ENCODE measurements around the gene CYB5R4. TPM values are rescaled to one million over a fixed set of nuclear protein-coding genes. Genes with fewer than 3 reads are reported as not detected.

Gene CYB5R4
- polyA plus RNA-seq, 2 of the 4 experiments (the other 2 are of a cell fraction): 21.3 to 25.5 TPM

GRCh38 chr6:83976037-83976755, 116.7 kb downstream of the CYB5R4 start:
- ATAC-seq (no peak), DNase-seq (ENCODE audit: low read depth in 1 of 2, low spot score in 1 of 2) (no peak), FAIRE-seq (no peak)
- Histone ChIP-seq H3K9me3 (peaks cover 2% of the 10 kb centered on the region; the same call in 1 of the 3 replicates), H3K4me1 (no peaks in the 10 kb centered on the region), H3K4me3 (no peak overlapping the region), H3K27ac (no peak overlapping the region), H3K4me2 (no peak overlapping the region)
- ChIA-PET POLR2A (no interaction called here), CTCF (no interaction called here)
- WGBS (ENCODE audit: missing lambda C conversion rate): 81% methylated on average over 5 of the region's 5 CpGs
- TF ChIP-seq RCOR1 (IDR thresholded peaks at IDR 0.05; ENCODE audit: low read depth, low read length): no peak
- no peak for TF ChIP-seq ZNF302 (CRISPR knock-in tag; IDR thresholded peaks at IDR 0.05)
- no peak for TF ChIP-seq BCL3 (IDR thresholded peaks at IDR 0.05)
- no peak for TF ChIP-seq CHD4 (IDR thresholded peaks at IDR 0.05; ENCODE audit: borderline replicate concordance)
- no peak for TF ChIP-seq EP300 (IDR thresholded peaks at IDR 0.05)
- TF ChIP-seq CBX2 (IDR thresholded peaks at IDR 0.05; ENCODE audit: borderline replicate concordance, low read depth): no peak
- no peak for TF ChIP-seq HMGXB4 (CRISPR knock-in tag; IDR thresholded peaks at IDR 0.05; ENCODE audit: borderline replicate concordance)
- TF ChIP-seq PBX3 (IDR thresholded peaks at IDR 0.05): no peak
- no peak for TF ChIP-seq CTCF (IDR thresholded peaks at IDR 0.05)
- TF ChIP-seq JUNB (IDR thresholded peaks at IDR 0.05): no peak
- no peak for TF ChIP-seq ZC3H11A (IDR thresholded peaks at IDR 0.05)
- TF ChIP-seq HES2 (IDR thresholded peaks at IDR 0.05): no peak
- no peak for TF ChIP-seq HOXB5 (CRISPR knock-in tag; IDR thresholded peaks at IDR 0.05)
- no peak for TF ChIP-seq HDAC2 (IDR thresholded peaks at IDR 0.05)
- no peak for TF ChIP-seq JUN (IDR thresholded peaks at IDR 0.05)
- no peak for TF ChIP-seq USF2 (IDR thresholded peaks at IDR 0.05)
- no peak for TF ChIP-seq ESRRA (IDR thresholded peaks at IDR 0.05; ENCODE audit: borderline replicate concordance, low read length)
- TF ChIP-seq BHLHE40 (IDR thresholded peaks at IDR 0.05; ENCODE audit: low read depth, low read length): no peak
- TF ChIP-seq CEBPB (IDR thresholded peaks at IDR 0.05): no peak

GRCh38 chr6:83976871-83977270, 117.4 kb downstream of the CYB5R4 start:
- H3K27ac ChIP-seq: no peak overlapping the region
- no peaks in the 10 kb centered on the region for H3K4me1 ChIP-seq
- no peak for ATAC-seq
- POLR2A ChIA-PET: no interaction called here
- FAIRE-seq: no peak
- H3K4me2 ChIP-seq: no peak overlapping the region
- H3K4me3 ChIP-seq: no peak overlapping the region
- no peak for DNase-seq (ENCODE audit: low read depth in 1 of 2, low spot score in 1 of 2)
- peaks cover 2% of the 10 kb centered on the region; the same call in 1 of the 3 replicates for H3K9me3 ChIP-seq
- WGBS (ENCODE audit: missing lambda C conversion rate): 93% methylated on average over 8 of the region's 8 CpGs
- CTCF ChIA-PET: no interaction called here
- TF ChIP-seq EHF (CRISPR knock-in tag; IDR thresholded peaks at IDR 0.05) (no peak), POLR2A (IDR thresholded peaks at IDR 0.05; ENCODE audit: low read length) (no peak), BCL3 (IDR thresholded peaks at IDR 0.05) (no peak), NPAS2 (CRISPR knock-in tag; IDR thresholded peaks at IDR 0.05; ENCODE audit: borderline replicate concordance) (no peak), MAFK (IDR thresholded peaks at IDR 0.05; ENCODE audit: partially characterized antibody) (no peak), HOXB5 (CRISPR knock-in tag; IDR thresholded peaks at IDR 0.05) (no peak), KDM5A (IDR thresholded peaks at IDR 0.05) (no peak), ZNF302 (CRISPR knock-in tag; IDR thresholded peaks at IDR 0.05) (no peak), RAD21 (conservative IDR thresholded peaks at IDR 0.05 in 1 of 2, IDR thresholded peaks at IDR 0.05 in 1 of 2) (no peak), CTCF (IDR thresholded peaks at IDR 0.05) (no peak), HEYL (CRISPR knock-in tag; IDR thresholded peaks at IDR 0.05) (no peak), SMC3 (IDR thresholded peaks at IDR 0.05) (no peak)
